DMS153 (cell line): ENCODE data around the gene TFAP2E.
A peak's percentile ranks its signal among the peaks of the same experiment; 100 is the strongest.

Experiments
- DNase-seq: peaks from one replicate; lab custom pipeline; 2025; lab: John Stamatoyannopoulos, UW

TFAP2E gene

GRCh38 chr1:35557118-35557610 is 15.9 kb upstream of the TFAP2E start, which contains the start of gene KIAA0319L:
KIAA0319L (minus strand) TSS chr1:35557403; CDS start chr1:35554491, 2,912 bp downstream.
- peak; percentile 89 for DNase-seq

- DNase-seq: peak; percentile 99
Observed at GRCh38 chr1:35557611-35558373, 15.3 kb upstream of the TFAP2E start, which contains the start of gene NCDN. NCDN (plus strand) TSS chr1:35557799; CDS start chr1:35558191, 392 bp downstream.

GRCh38 chr1:35558374-35559316 is 14.5 kb upstream of the TFAP2E start:
- no peak for DNase-seq

GRCh38 chr1:35559317-35559944 is 13.7 kb upstream of the TFAP2E start:
- no peak for DNase-seq

- DNase-seq: no peak
Observed at GRCh38 chr1:35560256-35561225, 12.6 kb upstream of the TFAP2E start.

GRCh38 chr1:35561297-35561971 is 11.7 kb upstream of the TFAP2E start:
- DNase-seq: no peak

- no peak for DNase-seq
Observed at GRCh38 chr1:35561972-35562680, 11.0 kb upstream of the TFAP2E start.

- no peak for DNase-seq
Observed at GRCh38 chr1:35563166-35563565, 9.9 kb upstream of the TFAP2E start.

GRCh38 chr1:35564037-35564883 is 8.9 kb upstream of the TFAP2E start:
- peak; percentile 66 for DNase-seq

- DNase-seq: no peak
Observed at GRCh38 chr1:35564884-35565741, 8.0 kb upstream of the TFAP2E start.

- no peak for DNase-seq
Observed at GRCh38 chr1:35565742-35566133, 7.4 kb upstream of the TFAP2E start.

GRCh38 chr1:35567947-35568558 is 5.1 kb upstream of the TFAP2E start:
- no peak for DNase-seq

GRCh38 chr1:35568975-35569395 is 4.1 kb upstream of the TFAP2E start:
- peak; percentile 64 for DNase-seq

GRCh38 chr1:35569936-35570335 is 3.2 kb upstream of the TFAP2E start:
- DNase-seq: no peak

- DNase-seq: no peak
Observed at GRCh38 chr1:35570589-35571137, 2.5 kb upstream of the TFAP2E start.

GRCh38 chr1:35571263-35571662 is 1.9 kb upstream of the TFAP2E start:
- DNase-seq: no peak

GRCh38 chr1:35572296-35572695 is 818 bp upstream of the TFAP2E start:
- no peak for DNase-seq
